HG02571 (cell line): ENCODE data around the gene CASQ2.
A peak's percentile ranks its signal among the peaks of the same experiment; 100 is the strongest.

Experiments
- ATAC-seq: cut with Tn5 transposase; IDR thresholded peaks from one replicate; pipeline ENCODE4 v1.9.1; 2021; ENCODE audit warnings: mild to moderate bottlenecking, moderate library complexity; ENCODE audit not compliant: unreplicated experiment

Gene CASQ2

DNA sequence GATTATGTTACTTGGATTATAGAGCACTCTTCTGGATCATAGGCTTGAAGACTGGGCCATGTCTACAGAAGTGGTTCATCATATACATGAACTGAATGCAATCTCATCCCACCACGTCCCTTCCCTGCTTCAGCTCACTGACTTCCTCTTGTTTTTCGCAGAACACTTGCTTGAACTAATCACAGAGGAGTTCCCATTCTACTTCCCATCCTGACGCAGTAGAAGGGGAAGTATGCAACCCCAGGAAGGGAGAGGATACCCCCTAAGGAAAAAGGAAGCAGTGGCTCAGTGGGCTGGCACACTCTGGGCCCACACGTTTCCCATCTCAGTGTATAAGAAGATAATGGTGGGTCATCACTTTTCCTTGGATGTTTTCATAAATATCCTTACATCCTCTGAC lies 36.2 kb downstream of the CASQ2 start:
- no peak for ATAC-seq

DNA sequence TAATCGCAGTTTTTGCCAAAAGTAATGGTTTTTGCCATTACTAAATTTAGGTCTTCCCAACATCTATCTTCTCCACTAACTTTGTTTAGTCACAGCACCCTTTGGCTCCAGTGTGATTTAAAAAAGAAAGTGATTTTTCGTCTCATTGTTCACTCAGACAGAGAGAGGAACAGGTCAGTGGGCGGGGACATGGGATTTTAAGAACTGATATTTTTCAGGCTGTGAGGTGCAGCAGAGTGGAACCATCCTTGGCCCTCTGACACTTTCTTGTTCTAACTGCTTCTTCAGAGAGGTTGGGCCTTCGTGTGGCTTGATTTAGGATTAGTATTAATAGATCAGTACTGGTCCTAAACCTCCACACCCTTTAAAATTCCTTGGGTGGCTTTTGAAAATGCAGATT lies 38.8 kb downstream of the CASQ2 start:
- peak; percentile 70 for ATAC-seq

DNA sequence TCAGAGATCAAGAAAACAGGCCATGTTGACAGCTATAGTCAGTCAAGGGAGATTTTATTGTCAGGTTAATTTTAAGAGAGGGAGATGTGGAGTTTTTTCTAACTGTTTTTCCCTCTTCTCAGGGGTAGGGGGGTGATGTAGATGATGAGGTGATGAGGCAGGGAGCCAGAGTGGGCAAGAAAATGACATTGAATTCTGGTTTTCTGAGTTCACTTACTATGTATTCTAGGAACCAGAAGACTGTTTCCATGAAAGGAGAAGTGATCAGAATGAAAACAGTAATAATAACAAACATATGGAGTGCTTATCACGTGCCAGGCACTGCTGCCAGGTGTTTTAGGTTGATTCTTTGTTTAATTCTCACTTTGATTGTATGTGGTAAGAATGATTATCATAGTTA lies 40.2 kb downstream of the CASQ2 start:
- no peak for ATAC-seq

GRCh38 chr1:115727706-115728249 lies 40.7 kb downstream of the CASQ2 start:
- ATAC-seq = no peak

DNA sequence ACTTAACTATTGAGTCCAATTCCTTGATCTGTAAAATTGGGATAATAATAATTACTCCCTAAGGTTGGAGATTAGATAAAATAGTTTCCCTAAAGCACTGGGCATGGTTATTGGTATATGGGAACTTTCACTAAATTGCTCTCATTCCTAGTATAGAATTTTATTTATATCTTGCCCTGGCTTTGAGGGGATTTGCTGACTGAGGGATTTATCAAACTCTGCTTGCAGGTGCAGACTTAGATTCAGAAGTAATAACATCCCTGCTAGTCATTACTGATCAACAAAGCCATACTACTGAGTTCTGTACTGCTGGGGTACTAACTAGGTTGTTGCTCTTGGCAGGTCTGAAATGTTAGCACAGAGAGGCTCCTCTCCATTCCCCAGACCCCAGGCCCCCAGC lies 41.9 kb downstream of the CASQ2 start:
- ATAC-seq = no peak

DNA sequence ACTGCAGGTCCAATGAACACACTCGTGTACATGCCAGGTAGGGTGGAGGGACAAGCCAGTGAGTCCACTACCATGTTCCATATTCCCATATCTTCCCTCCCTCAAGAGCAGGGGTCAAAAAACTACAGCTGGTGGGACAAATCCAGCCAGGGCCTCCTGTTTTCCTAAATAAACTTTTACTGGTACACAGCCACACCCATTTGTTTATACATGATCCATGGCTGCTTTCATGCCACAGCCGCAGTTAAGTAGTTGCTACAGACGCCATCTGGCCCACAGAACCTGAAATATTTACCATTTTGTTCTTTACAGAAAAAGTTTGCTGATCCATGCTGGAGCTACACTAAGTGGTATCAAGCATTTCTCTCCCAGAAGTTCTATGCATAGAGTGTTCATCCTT lies 42.4 kb downstream of the CASQ2 start:
- no peak for ATAC-seq

DNA sequence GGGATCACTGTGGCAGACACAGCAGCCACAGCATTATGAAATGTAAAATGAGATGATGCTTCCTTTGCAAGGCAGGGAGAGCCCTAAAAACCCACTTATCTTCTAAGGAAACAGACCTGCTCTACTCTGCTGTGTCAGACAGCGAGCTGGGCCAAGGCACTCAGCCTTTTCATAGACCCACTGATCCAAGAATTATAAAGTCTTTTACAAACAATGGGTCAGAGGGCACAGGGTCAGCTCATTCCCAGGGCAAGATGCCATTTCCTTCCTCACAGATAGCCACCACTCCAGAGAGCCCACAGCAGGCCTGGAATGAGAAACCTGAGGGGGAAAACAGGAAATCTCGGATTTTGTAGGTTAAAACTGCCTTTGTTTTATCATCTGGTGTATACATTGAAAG lies 42.9 kb downstream of the CASQ2 start:
- no peak for ATAC-seq

GRCh38 chr1:115723756-115724155 lies 44.8 kb downstream of the CASQ2 start:
- ATAC-seq = no peak

DNA sequence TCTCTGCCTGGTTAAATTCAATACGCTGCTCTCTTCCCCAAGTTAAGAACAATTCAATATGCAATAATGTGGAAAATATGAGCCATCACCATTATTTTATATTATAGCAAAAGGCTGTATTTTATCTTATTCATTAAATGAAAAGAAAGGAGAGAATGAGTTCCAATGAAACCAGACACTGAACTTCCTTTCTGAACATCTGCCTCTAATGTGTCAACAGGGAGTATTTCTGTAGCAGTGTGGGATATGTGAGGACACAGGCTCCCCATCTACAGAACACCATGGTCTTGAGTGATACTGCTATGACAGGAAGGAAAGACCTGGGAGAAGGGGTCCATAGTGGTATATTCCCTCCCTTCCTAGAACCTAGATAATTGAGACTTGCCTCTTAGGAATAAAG lies 46.3 kb downstream of the CASQ2 start:
- no peak for ATAC-seq

- ATAC-seq = no peak
Measured at GRCh38 chr1:115719285-115719684, 49.2 kb downstream of the CASQ2 start.

DNA sequence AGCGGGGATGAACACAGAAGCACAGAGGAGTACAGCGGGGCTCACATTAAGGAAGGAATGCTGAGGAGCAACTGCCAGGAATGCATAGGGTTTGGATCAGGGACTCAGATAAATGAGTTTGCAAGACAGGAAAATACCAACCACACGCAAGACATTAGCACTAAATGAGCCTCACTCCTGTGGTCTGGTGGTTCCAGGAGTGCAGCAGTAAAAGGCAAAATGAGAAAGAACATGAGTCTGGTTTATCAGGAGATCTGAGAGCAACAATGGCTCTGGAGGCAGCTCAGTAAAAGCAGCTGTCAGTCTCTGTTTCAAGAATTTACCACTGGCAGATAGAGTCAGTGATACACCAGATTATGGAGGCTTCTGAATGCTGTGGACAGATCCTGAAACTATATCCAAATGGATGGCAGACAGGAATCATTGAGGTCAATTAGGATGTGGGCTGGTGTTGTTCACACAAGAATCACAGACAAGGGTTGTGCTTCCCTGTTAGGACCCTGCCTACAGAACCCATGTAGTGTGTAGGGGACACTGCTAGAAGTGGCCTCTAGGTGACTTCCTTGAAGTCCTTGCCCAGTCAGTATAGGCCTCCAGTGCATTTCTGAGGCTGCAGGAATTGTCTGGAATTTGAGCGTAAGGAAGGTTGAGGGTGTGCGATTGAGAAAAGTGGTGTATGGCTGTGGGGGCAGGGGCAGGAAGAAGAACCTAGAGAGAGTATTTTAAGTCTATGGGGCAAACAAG lies 50.3 kb downstream of the CASQ2 start:
- ATAC-seq = no peak

DNA sequence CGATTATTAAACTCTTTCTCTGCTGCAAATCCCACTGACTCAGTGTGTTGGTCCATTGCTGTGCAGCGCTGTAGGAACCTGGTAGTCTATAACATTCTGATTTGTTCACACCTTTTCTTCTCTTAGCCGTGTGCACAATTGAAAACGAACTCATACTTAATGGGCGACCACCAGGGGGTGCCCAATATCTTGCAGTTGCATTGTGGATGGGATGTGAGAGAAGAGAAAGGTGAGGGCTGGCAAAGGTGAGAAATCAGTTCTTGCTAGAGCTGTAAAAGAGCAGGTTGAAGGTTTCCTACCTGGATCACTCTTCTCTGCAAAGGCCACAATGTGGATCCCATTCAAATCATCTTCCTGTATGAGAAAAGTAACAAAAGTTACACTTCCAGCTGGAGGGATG lies 51.0 kb downstream of the CASQ2 start:
- ATAC-seq = no peak

DNA sequence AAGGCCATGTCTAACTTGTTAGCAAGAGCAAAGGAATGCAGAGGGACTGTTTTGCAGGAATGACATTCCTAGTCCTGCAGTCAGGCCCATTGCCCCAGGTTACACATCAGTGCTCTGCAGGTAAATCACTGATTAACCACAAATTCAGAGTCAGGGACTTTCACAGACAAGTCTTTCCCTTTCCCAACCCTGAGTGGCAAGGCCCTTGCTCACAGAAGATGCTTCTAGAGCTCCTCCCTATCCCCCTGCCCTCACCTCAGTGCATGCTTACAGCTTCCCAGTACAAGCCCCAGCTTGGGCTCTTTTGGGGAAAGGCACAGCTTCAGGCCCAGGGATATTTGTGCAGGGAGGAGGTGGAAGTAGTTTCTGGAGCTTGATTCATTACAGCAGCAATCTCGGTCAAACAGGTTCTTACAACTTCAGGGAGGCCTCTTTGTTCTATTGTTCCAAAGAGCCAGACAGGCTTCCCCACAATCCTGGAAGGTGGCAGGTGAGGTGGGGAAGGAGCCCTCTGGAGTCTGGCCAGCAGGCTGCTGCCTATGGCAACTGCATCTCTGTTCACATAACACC lies 53.9 kb downstream of the CASQ2 start:
- no peak for ATAC-seq

GRCh38 chr1:115713906-115714305 lies 54.6 kb downstream of the CASQ2 start:
- no peak for ATAC-seq

DNA sequence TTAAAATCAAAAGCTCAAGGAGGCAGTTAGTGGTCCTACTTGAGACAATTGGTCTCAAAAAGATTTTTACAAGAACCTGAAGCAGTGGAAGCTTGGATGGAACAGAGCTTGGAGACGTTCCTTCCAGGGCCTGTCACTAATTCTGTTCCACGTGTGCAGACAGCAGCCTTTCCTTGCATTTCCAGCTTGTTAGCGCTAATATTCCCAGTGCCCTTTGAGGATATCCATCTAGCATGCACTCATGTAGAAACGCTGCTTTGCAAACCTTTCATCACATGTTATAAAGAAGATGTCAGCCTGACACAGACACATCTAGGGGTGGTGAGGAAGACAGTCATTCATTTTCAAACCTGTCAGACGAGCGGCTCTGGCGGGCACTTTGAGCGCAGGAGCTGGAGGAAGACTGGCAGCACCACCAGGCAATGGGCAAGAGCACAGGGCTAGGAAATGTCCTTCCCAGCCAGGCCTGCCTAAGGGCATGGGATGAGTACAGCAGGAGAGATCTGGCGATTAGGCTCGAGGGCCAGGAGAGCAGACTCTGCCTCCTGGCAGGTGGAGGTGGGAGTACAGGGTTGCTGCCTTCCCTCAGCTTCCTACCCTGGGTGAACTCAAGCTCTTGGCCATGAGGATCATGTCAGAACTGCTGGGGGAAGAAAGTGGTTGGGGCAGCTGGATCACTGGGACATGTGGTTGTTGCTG lies 55.5 kb downstream of the CASQ2 start:
- ATAC-seq = no peak

GRCh38 chr1:115710859-115711624 lies 57.5 kb downstream of the CASQ2 start:
- ATAC-seq = no peak

DNA sequence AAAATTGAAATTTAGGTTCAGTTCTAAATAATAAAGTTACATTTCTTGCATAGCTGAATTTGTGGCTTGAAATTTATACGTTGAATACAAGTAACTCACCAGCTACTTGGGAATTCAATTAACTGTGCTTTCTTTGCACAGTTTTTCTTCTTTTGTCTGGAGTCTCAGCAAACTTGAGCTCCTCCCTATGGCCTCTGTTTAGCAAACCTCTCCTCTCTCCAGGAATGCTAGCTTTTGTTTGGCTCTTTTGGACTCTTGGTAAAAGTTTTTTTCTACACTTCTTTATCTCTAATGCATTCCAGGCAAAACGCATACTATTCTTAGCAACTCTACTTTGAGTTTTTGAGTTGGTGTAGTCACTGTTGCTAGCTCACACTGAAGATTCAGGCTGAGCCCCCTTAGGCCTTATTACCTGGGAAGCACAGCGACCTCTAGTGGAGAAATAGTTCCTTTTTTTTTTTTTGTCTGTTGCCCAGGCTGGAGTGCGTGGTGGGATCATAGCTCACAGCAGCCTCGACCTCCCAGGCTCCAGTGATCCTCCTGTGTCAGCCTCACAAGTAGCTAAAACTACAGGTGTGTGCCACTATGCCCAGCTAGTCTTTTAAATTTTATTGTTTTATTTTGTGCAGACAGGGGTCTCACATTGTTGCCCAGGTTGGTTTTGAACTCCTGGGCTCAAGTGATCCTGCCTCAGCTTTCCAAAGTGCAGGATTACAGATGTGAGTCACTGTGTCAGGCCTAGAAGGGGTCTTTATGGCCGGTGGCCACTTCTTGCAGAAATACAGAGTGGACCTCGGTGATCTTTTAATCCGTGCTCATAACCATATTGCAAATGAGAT lies 61.7 kb downstream of the CASQ2 start:
- ATAC-seq = no peak

- ATAC-seq = no peak
Measured at GRCh38 chr1:115705963-115706362, 62.6 kb downstream of the CASQ2 start.

DNA sequence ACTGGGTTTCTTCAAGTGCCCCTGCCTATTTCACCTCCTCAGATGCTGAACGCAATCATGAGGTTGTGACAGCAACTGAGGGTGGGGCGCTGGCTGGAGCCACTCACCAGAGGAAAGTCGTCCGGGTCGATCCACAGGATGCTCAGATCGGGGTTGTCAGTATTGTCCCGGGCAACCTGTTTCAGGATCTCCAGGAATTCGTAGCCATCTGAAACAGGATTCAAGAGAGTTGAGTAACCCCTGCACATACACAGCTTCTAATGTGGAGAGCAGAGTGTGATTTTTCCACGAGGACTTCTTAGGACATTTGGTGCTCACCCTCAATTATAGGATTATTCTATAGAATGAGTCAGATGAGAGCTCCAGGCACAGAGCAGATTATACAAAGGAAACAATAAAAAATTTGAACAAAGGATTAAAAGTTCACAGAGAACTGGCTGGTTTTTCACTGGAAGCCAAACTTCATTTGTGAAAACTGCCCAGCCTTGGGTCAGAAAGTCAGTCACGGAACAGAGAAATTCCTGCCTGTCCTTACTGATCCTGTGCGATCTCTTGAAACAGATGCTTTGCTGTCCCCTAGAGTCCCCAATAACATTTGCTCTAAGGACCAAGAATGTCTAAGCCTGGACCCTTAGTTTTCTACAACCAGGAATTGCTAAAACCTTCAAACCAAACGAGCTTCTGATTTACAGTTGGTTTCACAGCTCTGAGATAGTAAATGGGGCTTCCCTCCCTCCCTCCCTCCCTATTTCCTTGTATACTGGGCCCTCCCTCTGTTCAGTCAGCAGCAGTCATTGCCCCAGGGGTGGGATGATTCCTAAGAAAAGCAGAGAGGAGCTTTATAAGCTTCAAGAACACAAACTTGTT lies 63.2 kb downstream of the CASQ2 start:
- ATAC-seq = no peak
